ENCODE measurements around the gene AQP4. TPM values are rescaled to one million over a fixed set of nuclear protein-coding genes. Genes with fewer than 3 reads are reported as not detected.

AQP4 gene
- total RNA-seq, 2 experiments from 2014 or later = not detected

DNA sequence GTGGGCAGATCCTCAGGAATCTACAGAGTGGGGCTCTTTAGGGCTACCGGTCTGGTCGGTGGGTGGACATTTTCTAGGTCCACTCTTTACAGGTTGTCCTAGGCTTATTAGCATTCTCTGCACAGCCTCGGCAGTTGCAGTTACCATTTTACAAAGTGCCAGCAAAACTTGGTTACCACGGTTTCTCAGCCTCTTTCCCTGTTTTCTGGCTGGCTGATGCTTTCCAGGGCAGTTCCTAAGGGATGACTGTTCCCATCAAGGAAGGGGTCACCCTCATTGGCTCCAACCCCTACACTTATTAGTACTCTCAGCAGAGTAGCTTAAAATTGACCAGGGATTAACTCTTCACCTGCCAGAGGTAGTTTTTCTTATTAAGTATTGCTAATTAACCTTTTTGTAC is 2.0 kb upstream of the AQP4 start:
- H3K4me3 Mint-ChIP-seq = no peak overlapping the region
- no peaks in the 10 kb centered on the region for H3K9me3 Mint-ChIP-seq

GRCh38 chr18:26864658-26865057 is 849 bp downstream of the AQP4 start:
- DNase-seq = no peak
- Mint-ChIP-seq H3K27me3 (peaks cover 9% of the 10 kb centered on the region), H3K36me3 (no peaks in the 10 kb centered on the region), H3K4me3 (no peak overlapping the region), H3K4me1 (ENCODE audit: low read depth) (no peaks in the 10 kb centered on the region), H3K27ac (no peak overlapping the region), H3K9me3 (no peaks in the 10 kb centered on the region)
- CTCF ChIA-PET = interaction anchor here (0.7 kb wide), 1 partner anchor 316 kb away, joined by 3 read pairs; the partner anchor contains the start of gene KCTD1
- POLR2A ChIA-PET = no interaction called here
- intact Hi-C loops (cut with micrococcal nuclease) = no loop called here

More for the DNA sequence above, 2.0 kb upstream of the AQP4 start:
- ChIA-PET POLR2A (no interaction called here), CTCF (no interaction called here)
- Mint-ChIP-seq H3K27ac (no peak overlapping the region), H3K4me1 (ENCODE audit: low read depth) (no peaks in the 10 kb centered on the region), H3K27me3 (peaks cover 9% of the 10 kb centered on the region), H3K36me3 (no peaks in the 10 kb centered on the region)
- intact Hi-C loops (cut with micrococcal nuclease) = no loop called here
- no peak for DNase-seq

GRCh38 chr18:26863921-26864497 is 1.5 kb downstream of the AQP4 start:
- ChIA-PET POLR2A (no interaction called here), CTCF (interaction anchor here (0.7 kb wide), 1 partner anchor 316 kb away, joined by 3 read pairs; the partner anchor contains the start of gene KCTD1)
- H3K36me3 Mint-ChIP-seq = no peaks in the 10 kb centered on the region

DNA sequence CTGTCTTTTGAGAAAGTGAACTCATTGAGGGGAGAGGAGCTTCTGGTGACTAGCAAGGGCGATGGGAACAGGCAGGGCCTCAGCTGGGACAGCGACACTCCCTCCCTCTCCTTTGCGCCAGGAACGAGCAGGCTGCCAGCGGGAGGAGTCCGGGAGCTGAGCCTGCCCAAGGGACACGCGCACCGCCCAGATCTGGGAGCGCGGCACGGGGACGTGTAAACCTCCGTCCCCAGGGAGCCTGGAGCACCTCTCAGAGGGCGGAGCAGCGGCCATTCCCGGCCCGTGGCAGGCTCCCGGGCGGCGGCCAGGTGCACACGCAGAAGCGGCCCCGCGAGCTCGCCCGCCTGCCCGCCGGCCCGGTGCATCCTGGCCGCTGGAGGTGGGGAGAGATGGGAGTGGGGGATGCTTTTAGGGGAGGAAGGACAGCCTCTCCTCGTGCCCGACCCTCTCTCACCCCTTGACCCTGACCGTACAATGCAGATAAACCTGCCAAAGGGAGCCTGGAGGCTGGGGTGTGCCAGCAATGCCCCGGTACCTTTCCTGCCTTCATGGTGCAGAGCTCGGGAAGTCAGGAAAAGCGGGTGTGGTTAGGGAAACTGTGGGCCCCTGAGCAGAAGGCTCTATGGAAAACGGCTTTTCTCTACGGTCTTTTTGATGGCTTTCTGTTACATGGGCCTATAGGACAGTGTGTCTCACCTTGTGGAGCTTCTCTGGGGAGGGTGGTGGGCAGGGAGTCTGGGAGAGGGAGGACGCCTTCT is 2.2 kb downstream of the AQP4 start:
- POLR2A ChIA-PET = no interaction called here
- intact Hi-C loops (cut with micrococcal nuclease) = no loop called here
- Mint-ChIP-seq H3K4me1 (ENCODE audit: low read depth) (no peaks in the 10 kb centered on the region), H3K27me3 (peaks cover 9% of the 10 kb centered on the region), H3K27ac (no peak overlapping the region), H3K9me3 (no peaks in the 10 kb centered on the region), H3K4me3 (no peak overlapping the region), H3K36me3 (no peaks in the 10 kb centered on the region)
- DNase-seq = no peak
- CTCF ChIA-PET = no interaction called here

More at GRCh38 chr18:26863921-26864497, 1.5 kb downstream of the AQP4 start:
- DNase-seq = no peak
- Mint-ChIP-seq H3K4me3 (no peak overlapping the region), H3K27me3 (peaks cover 9% of the 10 kb centered on the region), H3K27ac (no peak overlapping the region), H3K4me1 (ENCODE audit: low read depth) (no peaks in the 10 kb centered on the region), H3K9me3 (no peaks in the 10 kb centered on the region)
- intact Hi-C loops (cut with micrococcal nuclease) = no loop called here

GRCh38 chr18:26862084-26862483 is 3.4 kb downstream of the AQP4 start:
- H3K36me3 Mint-ChIP-seq = no peaks in the 10 kb centered on the region
- no peaks in the 10 kb centered on the region for H3K4me1 Mint-ChIP-seq (ENCODE audit: low read depth)
- no peak overlapping the region for H3K27ac Mint-ChIP-seq
- intact Hi-C loops (cut with micrococcal nuclease) = no loop called here
- ChIA-PET POLR2A (no interaction called here), CTCF (no interaction called here)
- no peak overlapping the region for H3K4me3 Mint-ChIP-seq
- H3K27me3 Mint-ChIP-seq = peaks cover 9% of the 10 kb centered on the region
- H3K9me3 Mint-ChIP-seq = no peaks in the 10 kb centered on the region
- no peak for DNase-seq

- ChIA-PET CTCF (no interaction called here), POLR2A (no interaction called here)
- Mint-ChIP-seq H3K27ac (no peak overlapping the region), H3K9me3 (peaks cover 2% of the 10 kb centered on the region), H3K4me3 (no peak overlapping the region), H3K36me3 (no peaks in the 10 kb centered on the region), H3K4me1 (ENCODE audit: low read depth) (no peaks in the 10 kb centered on the region), H3K27me3 (no peaks in the 10 kb centered on the region)
- intact Hi-C loops (cut with micrococcal nuclease) = no loop called here
- DNase-seq = no peak
These were observed 11.1 kb downstream of the AQP4 start for GRCh38 chr18:26854292-26854881.

DNA sequence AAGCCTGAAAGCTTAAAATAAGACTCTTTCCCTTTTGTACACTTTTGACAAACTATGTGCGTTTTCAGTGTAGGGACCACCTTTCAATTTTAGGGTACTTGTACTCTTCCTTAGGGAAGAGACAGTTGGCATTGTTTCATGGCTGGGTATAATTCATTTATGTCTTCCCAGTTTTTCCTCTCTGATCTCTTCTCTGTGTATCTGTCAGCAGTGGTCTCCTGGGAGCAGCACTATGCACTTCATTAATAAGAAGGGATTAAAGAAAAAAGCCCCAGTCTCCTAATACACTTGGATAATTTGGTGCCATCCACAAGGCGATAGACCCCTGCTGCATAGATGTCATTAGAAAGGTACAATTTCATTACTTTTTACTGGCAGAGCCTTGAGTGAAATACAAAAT is 12.1 kb downstream of the AQP4 start:
- peaks cover 2% of the 10 kb centered on the region for H3K9me3 Mint-ChIP-seq
- no peak overlapping the region for H3K4me3 Mint-ChIP-seq
- H3K4me1 Mint-ChIP-seq (ENCODE audit: low read depth) = no peaks in the 10 kb centered on the region
- H3K27me3 Mint-ChIP-seq = no peaks in the 10 kb centered on the region
- intact Hi-C loops (cut with micrococcal nuclease) = no loop called here
- ChIA-PET CTCF (no interaction called here), POLR2A (no interaction called here)
- no peaks in the 10 kb centered on the region for H3K36me3 Mint-ChIP-seq
- DNase-seq = no peak
- H3K27ac Mint-ChIP-seq = no peak overlapping the region

DNA sequence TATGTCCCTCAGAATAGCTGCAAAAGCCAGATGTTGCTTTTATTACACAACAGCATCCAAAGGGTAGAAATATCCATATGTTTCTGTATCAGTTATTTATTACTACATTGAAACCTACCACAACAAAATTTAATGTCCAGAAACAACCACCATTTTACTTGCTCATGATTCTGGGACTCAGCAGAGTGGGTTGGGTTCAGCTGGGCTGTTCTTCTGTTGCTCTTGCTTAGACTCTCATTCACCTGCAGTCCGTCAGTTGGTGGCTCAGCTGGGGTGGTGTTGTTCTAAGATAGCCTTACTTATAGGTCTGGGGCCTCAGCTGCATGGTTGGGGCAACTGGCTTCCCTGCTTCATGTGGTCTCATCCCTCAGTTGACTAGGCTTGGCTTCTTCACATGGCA is 21.7 kb downstream of the AQP4 start:
- ChIA-PET CTCF (no interaction called here), POLR2A (no interaction called here)
- H3K4me1 Mint-ChIP-seq (ENCODE audit: low read depth) = no peaks in the 10 kb centered on the region
- intact Hi-C loops (cut with micrococcal nuclease) = no loop called here
- no peak overlapping the region for H3K4me3 Mint-ChIP-seq
- H3K9me3 Mint-ChIP-seq = peaks cover 11% of the 10 kb centered on the region
- DNase-seq = no peak
- H3K27ac Mint-ChIP-seq = no peak overlapping the region
- no peaks in the 10 kb centered on the region for H3K36me3 Mint-ChIP-seq
- no peaks in the 10 kb centered on the region for H3K27me3 Mint-ChIP-seq

DNA sequence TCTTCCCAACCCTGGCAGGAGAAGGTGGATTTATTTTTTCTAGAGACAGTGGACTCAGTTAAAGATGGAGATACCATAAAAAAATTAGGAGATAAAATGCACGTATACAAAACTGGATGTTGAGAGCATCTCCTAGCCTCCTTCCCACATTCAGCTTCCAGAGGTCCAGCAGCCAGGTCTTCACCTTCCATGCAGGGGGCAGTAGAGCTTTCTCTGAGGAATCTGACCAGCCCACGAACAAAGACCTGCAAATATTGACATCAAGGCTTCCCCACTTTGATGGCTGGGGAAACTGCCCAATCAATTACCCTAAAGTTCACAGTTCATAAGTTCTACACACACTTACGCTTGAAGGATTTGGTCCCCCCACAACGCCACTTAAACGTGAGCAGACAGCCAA is 24.5 kb downstream of the AQP4 start:
- Mint-ChIP-seq H3K9me3 (peaks cover 11% of the 10 kb centered on the region), H3K4me1 (ENCODE audit: low read depth) (no peaks in the 10 kb centered on the region), H3K4me3 (no peak overlapping the region), H3K27ac (no peak overlapping the region), H3K27me3 (no peaks in the 10 kb centered on the region), H3K36me3 (no peaks in the 10 kb centered on the region)
- ChIA-PET CTCF (no interaction called here), POLR2A (no interaction called here)
- no peak for DNase-seq
- intact Hi-C loops (cut with micrococcal nuclease) = no loop called here

GRCh38 chr18:26839609-26840008 is 25.9 kb downstream of the AQP4 start:
- H3K27me3 Mint-ChIP-seq = no peaks in the 10 kb centered on the region
- POLR2A ChIA-PET = no interaction called here

GRCh38 chr18:26832302-26832701 is 33.2 kb downstream of the AQP4 start:
- ChIA-PET CTCF (no interaction called here), POLR2A (no interaction called here)
- Mint-ChIP-seq H3K27ac (no peak overlapping the region), H3K4me3 (no peak overlapping the region), H3K4me1 (ENCODE audit: low read depth) (no peaks in the 10 kb centered on the region), H3K27me3 (no peaks in the 10 kb centered on the region), H3K9me3 (peaks cover 1% of the 10 kb centered on the region), H3K36me3 (no peaks in the 10 kb centered on the region)
- no peak for DNase-seq
- intact Hi-C loops (cut with micrococcal nuclease) = no loop called here

More at GRCh38 chr18:26839609-26840008, 25.9 kb downstream of the AQP4 start:
- no peak for DNase-seq
- Mint-ChIP-seq H3K4me3 (no peak overlapping the region), H3K9me3 (peaks cover 6% of the 10 kb centered on the region), H3K36me3 (no peaks in the 10 kb centered on the region), H3K4me1 (ENCODE audit: low read depth) (no peaks in the 10 kb centered on the region), H3K27ac (no peak overlapping the region)
- intact Hi-C loops (cut with micrococcal nuclease) = no loop called here
- CTCF ChIA-PET = no interaction called here

DNA sequence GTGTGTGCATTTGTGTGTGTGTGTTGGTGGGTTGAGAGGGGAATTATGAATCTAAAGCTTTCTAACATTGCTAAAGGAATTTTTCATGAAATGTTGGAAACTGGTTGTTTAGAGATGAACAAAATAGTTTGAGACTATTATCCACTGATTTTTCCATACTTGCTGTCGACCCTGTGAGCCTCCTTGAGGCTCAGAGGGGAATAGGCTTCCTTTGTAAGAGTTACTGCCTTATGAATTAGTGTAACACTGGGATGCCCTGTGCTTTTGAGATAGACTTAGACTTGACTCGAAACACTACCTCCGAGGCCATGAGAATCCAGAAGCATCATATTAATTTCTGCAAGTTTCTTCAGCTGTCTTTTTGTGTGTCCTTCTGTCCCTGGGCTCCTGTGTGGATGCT is 37.9 kb downstream of the AQP4 start:
- no peak overlapping the region for H3K27ac Mint-ChIP-seq
- H3K9me3 Mint-ChIP-seq = peaks cover 2% of the 10 kb centered on the region
- POLR2A ChIA-PET = no interaction called here
- no peak for DNase-seq
- H3K4me3 Mint-ChIP-seq = no peak overlapping the region
- no peaks in the 10 kb centered on the region for H3K27me3 Mint-ChIP-seq
- no peaks in the 10 kb centered on the region for H3K36me3 Mint-ChIP-seq
- intact Hi-C loops (cut with micrococcal nuclease) = no loop called here
- no peaks in the 10 kb centered on the region for H3K4me1 Mint-ChIP-seq (ENCODE audit: low read depth)
- CTCF ChIA-PET = no interaction called here
